ENCODE data around the gene LYG1. TPM values are rescaled to one million over a fixed set of nuclear protein-coding genes. Genes with fewer than 3 reads are reported as not detected.

LYG1 gene
- total RNA-seq, 1 experiment from 2014 or later, result 0.31 TPM

GRCh38 chr2:99299580-99299979 lies 1.4 kb downstream of the LYG1 start:
- no peak overlapping the region for H3K4ac ChIP-seq (ENCODE audit: low read depth, low read length)
- H3K56ac ChIP-seq (ENCODE audit: insufficient read length, low read depth, low read length), result no peak overlapping the region
- peaks cover 0 to 3% (median 0%) of the 10 kb centered on the region in 3 experiments; a peak in 3 of 7 replicates for H3K36me3 Mint-ChIP-seq (ENCODE audit: insufficient read depth in 1 of 3, low read depth in 3 of 3)
- H3K4me1 Mint-ChIP-seq, result no peaks in the 10 kb centered on the region
- no peaks in the 10 kb centered on the region for H3K27me3 Mint-ChIP-seq (ENCODE audit: low read depth)
- H3K27ac Mint-ChIP-seq, result no peak overlapping the region
- no peak overlapping the region for H2BK20ac ChIP-seq (ENCODE audit: low read depth, low read length, poor library complexity, severe bottlenecking)
- no peaks in the 10 kb centered on the region; a peak in 1 of 5 replicates for H3K9me3 Mint-ChIP-seq
- no peak overlapping the region for H2BK12ac ChIP-seq (ENCODE audit: insufficient read length, low read depth, low read length)
- no peaks in the 10 kb centered on the region for H3K4me1 ChIP-seq (ENCODE audit: insufficient read depth, low read length)
- H3K23me2 ChIP-seq (ENCODE audit: insufficient read length, low read depth, low read length, poor library complexity, severe bottlenecking), result no peaks in the 10 kb centered on the region
- H4K91ac ChIP-seq (ENCODE audit: insufficient read length, low read depth, low read length), result no peak overlapping the region
- H4K20me1 ChIP-seq (ENCODE audit: control insufficient read depth, insufficient read depth, insufficient read length), result no peaks in the 10 kb centered on the region
- H3T11ph ChIP-seq (ENCODE audit: low read length), result no peak overlapping the region
- TF ChIP-seq CTCF (conservative IDR thresholded peaks at IDR 0.05), result no peak
- no peak overlapping the region for H3K14ac ChIP-seq (ENCODE audit: insufficient read depth, low read length)
- H3K27ac ChIP-seq (ENCODE audit: insufficient read length, low read depth, low read length), result no peak overlapping the region
- no peak overlapping the region for H2BK15ac ChIP-seq (ENCODE audit: low read depth, low read length)
- WGBS (ENCODE audit: extremely low coverage, insufficient read length, low lambda C conversion rate), result 100% methylated on average over 2 of the region's 7 CpGs
- H3K9me3 ChIP-seq (ENCODE audit: control insufficient read depth, low read depth, low read length), result no peaks in the 10 kb centered on the region
- no peak overlapping the region for H4K8ac ChIP-seq (replicated peaks; ENCODE audit: insufficient read length, low read depth, low read length)
- no peaks in the 10 kb centered on the region for H3K27me3 ChIP-seq (ENCODE audit: insufficient read depth, low read length)
- no peak overlapping the region for H3K9ac ChIP-seq (ENCODE audit: extremely low read depth, insufficient read length, low read length)
- no peak overlapping the region for H3K18ac ChIP-seq (ENCODE audit: insufficient read length, low read depth, low read length)
- H3K79me2 ChIP-seq (ENCODE audit: insufficient read depth, low read length), result no peaks in the 10 kb centered on the region
- H2AK5ac ChIP-seq (ENCODE audit: insufficient read length, low read length), result no peak overlapping the region
- no peak overlapping the region for H4K5ac ChIP-seq (ENCODE audit: insufficient read length, low read depth, low read length)
- H2BK5ac ChIP-seq (ENCODE audit: insufficient read length, low read length), result no peak overlapping the region
- no peak overlapping the region for H3K23ac ChIP-seq (ENCODE audit: insufficient read length, low read depth, low read length)
- no peak overlapping the region for H3K4me2 ChIP-seq (ENCODE audit: insufficient read depth, insufficient read length, low read length)
- DNase-seq, result no peak
- H3K79me1 ChIP-seq (ENCODE audit: insufficient read depth, low read depth, low read length, poor library complexity, severe bottlenecking), result no peaks in the 10 kb centered on the region
- H3K4me3 Mint-ChIP-seq, result no peak overlapping the region
- H2AFZ ChIP-seq (ENCODE audit: low read length), result no peak overlapping the region
- no peak overlapping the region for H2BK120ac ChIP-seq (ENCODE audit: low read depth, low read length, poor library complexity, severe bottlenecking)
